ENCODE data around the gene PEDS1. TPM values are rescaled to one million over a fixed set of nuclear protein-coding genes. Genes with fewer than 3 reads are reported as not detected.

Gene PEDS1
- total and polyA plus RNA-seq, 2 of the 13 experiments (the other 11 are each of a cell fraction or from before 2014, with no cell fraction given) = 30.5 to 93.9 TPM

GRCh38 chr20:50112512-50113419, 40.8 kb downstream of the PEDS1 start, which contains the start of gene UBE2V1 (continued):
- TF ChIP-seq PRDM4 (CRISPR knock-in tag; IDR thresholded peaks at IDR 0.05; ENCODE audit: borderline replicate concordance) (no peak; the same call in 1 of the 2 replicates), ZNF724P (CRISPR knock-in tag; IDR thresholded peaks at IDR 0.05; ENCODE audit: borderline replicate concordance) (peak; percentile 93), NR2C2 (CRISPR knock-in tag; IDR thresholded peaks at IDR 0.05; ENCODE audit: borderline replicate concordance) (peak; percentile 75), ZNF574 (CRISPR knock-in tag; IDR thresholded peaks at IDR 0.05) (peak; percentile 84), CENPX (CRISPR knock-in tag; IDR thresholded peaks at IDR 0.05) (no peak), ZNF124 (CRISPR knock-in tag; IDR thresholded peaks at IDR 0.05) (peak; percentile 79), ZBTB21 (CRISPR knock-in tag; IDR thresholded peaks at IDR 0.05) (no peak; the same call in 1 of the 2 replicates), CREB3 (CRISPR knock-in tag; IDR thresholded peaks at IDR 0.05) (peak; percentile 87), ZNF142 (CRISPR knock-in tag; IDR thresholded peaks at IDR 0.05) (peak; percentile 80; the same call in 1 of the 2 replicates), PBX2 (CRISPR knock-in tag; IDR thresholded peaks at IDR 0.05) (0 out of 2 replicates have a peak, but pooled peaks have one; percentile 8), TFE3 (CRISPR knock-in tag; IDR thresholded peaks at IDR 0.05) (peak; percentile 30)

Data from HepG2 (cell line).